GM19025 (cell line): Measurements from ENCODE around the gene SLC45A2.
"Not testable (repeated sequence)": the region's sequence is repeated elsewhere in the genome, so short reads cannot be mapped to it uniquely, and the experiment has no call there.

Experiments
- ATAC-seq: cut with Tn5 transposase; IDR thresholded peaks from one replicate; pipeline ENCODE4 v1.9.1; 2021; ENCODE audit warnings: mild to moderate bottlenecking, low read depth, moderate library complexity; ENCODE audit not compliant: unreplicated experiment

The SLC45A2 gene

GRCh38 chr5:33931136-33931535, 53.4 kb downstream of the SLC45A2 start:
- ATAC-seq, result no peak

- ATAC-seq, result no peak
Observed at GRCh38 chr5:33929925-33930690, 54.4 kb downstream of the SLC45A2 start.

GRCh38 chr5:33928283-33928682, 56.2 kb downstream of the SLC45A2 start:
- ATAC-seq, result no peak

- ATAC-seq, result no peak
Observed at GRCh38 chr5:33927685-33928084, 56.8 kb downstream of the SLC45A2 start.

GRCh38 chr5:33925278-33925677, 59.2 kb downstream of the SLC45A2 start:
- no peak for ATAC-seq

GRCh38 chr5:33921002-33921401, 63.5 kb downstream of the SLC45A2 start:
- ATAC-seq, result no peak

GRCh38 chr5:33914844-33915243, 69.6 kb downstream of the SLC45A2 start:
- not testable (repeated sequence) for ATAC-seq

- not testable (repeated sequence) for ATAC-seq
Observed at GRCh38 chr5:33906248-33906647, 78.2 kb downstream of the SLC45A2 start.

- no peak for ATAC-seq
Observed at GRCh38 chr5:33905381-33905780, 79.1 kb downstream of the SLC45A2 start.

- no peak for ATAC-seq
Observed at GRCh38 chr5:33903118-33903517, 81.4 kb downstream of the SLC45A2 start.

GRCh38 chr5:33901156-33901555, 83.3 kb downstream of the SLC45A2 start:
- no peak for ATAC-seq
